Smooth muscle cell (in vitro differentiated cells): ENCODE data around the gene PPID. TPM values are rescaled to one million over a fixed set of nuclear protein-coding genes. Genes with fewer than 3 reads are reported as not detected.

Experiments
- DNase-seq: peaks from one replicate; lab custom pipeline; 2025; ENCODE audit not compliant: unreplicated experiment; lab: John Stamatoyannopoulos, UW
- H2AFZ ChIP-seq: fragments of 200-600 bp; sonication (generic); 2 replicates; pipeline ENCODE4 v1.6.0; 2016; ENCODE audit warnings: antibody characterized with exemption, low read depth, mild to moderate bottlenecking
- H3F3A ChIP-seq: fragments of 200-600 bp; sonication (generic); 2 replicates; pipeline ENCODE4 v1.6.0; 2017; ENCODE audit warnings: antibody characterized with exemption, low read depth
- H3K27ac ChIP-seq: fragments of 200-600 bp; sonication (generic); 2 replicates; pipeline ENCODE4 v1.5.1; 2016; ENCODE audit warnings: low read depth, mild to moderate bottlenecking
- H3K27me3 ChIP-seq: fragments of 200-600 bp; sonication (generic); 2 replicates; pipeline ENCODE4 v1.6.1; 2016; ENCODE audit warnings: low read depth, mild to moderate bottlenecking
- H3K36me3 ChIP-seq: fragments of 200-600 bp; sonication (generic); 2 replicates; pipeline ENCODE4 v1.5.1; 2016; ENCODE audit warnings: low read depth
- H3K4me1 ChIP-seq: fragments of 200-600 bp; sonication (generic); 2 replicates; pipeline ENCODE4 v1.5.1; 2016; ENCODE audit warnings: low read depth
- H3K4me2 ChIP-seq: fragments of 200-600 bp; sonication (generic); 2 replicates; pipeline ENCODE4 v1.6.0; 2016; ENCODE audit warnings: mild to moderate bottlenecking
- H3K4me3 ChIP-seq: fragments of 200-600 bp; sonication (generic); 2 replicates; pipeline ENCODE4 v1.5.1; 2016; ENCODE audit warnings: mild to moderate bottlenecking
- H3K79me2 ChIP-seq: fragments of 200-600 bp; sonication (generic); 2 replicates; pipeline ENCODE4 v1.6.0; 2016; ENCODE audit warnings: low read depth, mild to moderate bottlenecking
- H3K9ac ChIP-seq: fragments of 200-600 bp; sonication (generic); 2 replicates; pipeline ENCODE4 v1.6.0; 2016; ENCODE audit warnings: low read depth
- H3K9me3 ChIP-seq: fragments of 200-600 bp; sonication (generic); replicated peaks from 2 replicates; pipeline ENCODE4 v1.5.1; 2016; ENCODE audit warnings: low read depth
- H4K20me1 ChIP-seq: fragments of 200-600 bp; sonication (generic); 2 replicates; pipeline ENCODE4 v1.6.0; 2016; ENCODE audit warnings: low read depth
- CTCF ChIP-seq: fragments of 200-600 bp; sonication (generic); IDR thresholded peaks from 2 replicates; pipeline ENCODE4 v1.5.1; 2017; ENCODE audit warnings: borderline replicate concordance, mild to moderate bottlenecking, antibody characterized with exemption; ENCODE audit not compliant: insufficient read depth, poor library complexity, severe bottlenecking
- WGBS: methylation state at CpG from one replicate; pipeline ENCODE4 v1.1.7; 2016; ENCODE audit warnings: low lambda C conversion rate; 5-methylcytosine and 5-hydroxymethylcytosine counted together
- polyA plus RNA-seq: library from polyadenylated mRNA; unstranded; fragments of >200 nt; fragmentation: Nextera tagmentation; extraction: Ambion mirVana; gene quantifications from 2 replicates; pipeline ENCODE4 v1.2.1, GENCODE V29; 2016
- total RNA-seq: library from RNA; depleted of rRNA; stranded (reverse); fragments of >200 nt; gene quantifications from 2 replicates; pipeline ENCODE4 v1.2.3, GENCODE V29; 2014

The PPID gene
- total and polyA plus RNA-seq, 2 experiments from 2014 or later = 32.1 to 33.1 TPM

- H3K9me3 ChIP-seq = no peaks in the 10 kb centered on the region
- H3K4me3 ChIP-seq = peak overlapping the region; percentile 81
- DNase-seq = peak; percentile 27
- WGBS = 2% methylated on average over 42 of the region's 49 CpGs
- no peaks in the 10 kb centered on the region for H3K27me3 ChIP-seq
- H3K79me2 ChIP-seq = peaks cover 40% of the 10 kb centered on the region
- peak overlapping the region; percentile 43 for H3K27ac ChIP-seq
- H3F3A ChIP-seq = peaks cover 14% of the 10 kb centered on the region
- H3K36me3 ChIP-seq = no peaks in the 10 kb centered on the region
- peaks cover 7% of the 10 kb centered on the region for H4K20me1 ChIP-seq
- H3K4me1 ChIP-seq = no peaks in the 10 kb centered on the region
- TF ChIP-seq CTCF = no peak
- H2AFZ ChIP-seq = peak overlapping the region; percentile 83
- peak overlapping the region; percentile 94 for H3K4me2 ChIP-seq
- H3K9ac ChIP-seq = peak overlapping the region; percentile 73
Measured at GRCh38 chr4:158769175-158769921, 46.2 kb upstream of the PPID start.

- peak within 1 kb of the TSS; percentile 99 for H2AFZ ChIP-seq
Measured at GRCh38 chr4:158768555-158769174, 45.5 kb upstream of the PPID start, which contains the start of gene FNIP2. FNIP2 (plus strand) TSS chr4:158769026; CDS start chr4:158769213, 187 bp downstream.

GRCh38 chr4:158767451-158767850 lies 44.3 kb upstream of the PPID start:
- 35% methylated on average over 2 of the region's 2 CpGs for WGBS
- Histone ChIP-seq H3K27ac (no peak overlapping the region), H2AFZ (no peak overlapping the region), H3F3A (peaks cover 11% of the 10 kb centered on the region), H3K4me3 (no peak overlapping the region), H3K79me2 (peaks cover 21% of the 10 kb centered on the region), H3K4me2 (no peak overlapping the region), H3K4me1 (no peaks in the 10 kb centered on the region), H3K27me3 (no peaks in the 10 kb centered on the region), H4K20me1 (peaks cover 7% of the 10 kb centered on the region), H3K9me3 (no peaks in the 10 kb centered on the region), H3K36me3 (no peaks in the 10 kb centered on the region), H3K9ac (no peak overlapping the region)
- TF ChIP-seq CTCF = no peak
- DNase-seq = no peak

More at GRCh38 chr4:158768555-158769174, 45.5 kb upstream of the PPID start, which contains the start of gene FNIP2:
- Histone ChIP-seq H3K4me1 (no peaks in the 10 kb centered on the region), H3K4me3 (peak within 1 kb of the TSS; percentile 81), H3K9me3 (no peaks in the 10 kb centered on the region), H3K27me3 (no peaks in the 10 kb centered on the region), H3K9ac (peak within 1 kb of the TSS; percentile 78), H3F3A (peaks cover 11% of the 10 kb centered on the region), H3K36me3 (no peaks in the 10 kb centered on the region), H3K79me2 (peaks cover 34% of the 10 kb centered on the region), H3K4me2 (peak within 1 kb of the TSS; percentile 94), H3K27ac (peak within 1 kb of the TSS; percentile 71), H4K20me1 (peaks cover 7% of the 10 kb centered on the region)
- DNase-seq = peak; percentile 25
- TF ChIP-seq CTCF = no peak
- WGBS = under 1% methylated on average over 57 of the region's 88 CpGs
